ENCODE data around the gene SEPTIN14.
"Not testable (repeated sequence)": the region's sequence is repeated elsewhere in the genome, so short reads cannot be mapped to it uniquely, and the experiment has no call there.

SEPTIN14 gene

DNA sequence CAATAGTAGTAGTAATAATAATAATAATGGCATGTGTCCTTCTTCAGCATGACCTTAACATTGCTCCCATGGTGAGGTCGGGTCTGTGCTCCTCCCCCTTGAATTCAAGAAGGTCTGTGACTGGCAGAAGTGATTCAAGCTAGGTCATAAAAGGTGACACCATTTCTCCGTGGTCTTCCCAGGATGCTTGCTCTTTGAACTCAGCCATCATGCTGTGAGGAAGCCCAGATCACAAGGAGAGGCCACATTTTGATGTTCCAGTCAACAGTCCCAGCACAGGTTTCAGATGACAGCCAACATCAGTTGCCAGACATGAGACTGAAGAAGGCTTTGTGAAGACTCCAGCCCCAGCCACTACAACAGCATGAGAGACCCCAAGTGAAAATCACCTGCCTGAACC is 83.9 kb downstream of the SEPTIN14 start:
- no peak for DNase-seq

DNA sequence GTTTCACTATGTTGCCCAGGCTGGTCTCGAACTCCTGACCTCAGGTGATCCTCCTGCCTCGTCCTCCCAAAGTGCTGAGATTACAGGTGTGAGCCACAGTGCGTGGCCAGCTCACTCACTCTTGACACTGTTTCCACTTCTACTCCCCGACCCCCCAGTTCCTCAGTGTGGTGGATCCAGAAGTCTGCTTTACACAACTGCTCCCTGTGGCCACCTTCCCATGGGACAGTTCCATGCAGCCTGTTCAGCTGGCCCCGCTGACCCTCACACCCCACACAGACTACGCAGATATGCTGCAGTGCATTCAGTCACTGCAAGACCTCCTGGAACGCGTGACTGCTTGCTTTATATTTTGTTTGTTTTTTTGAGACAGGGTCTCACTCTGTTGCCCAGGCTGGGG is 86.4 kb downstream of the SEPTIN14 start:
- DNase-seq, result no peak

DNA sequence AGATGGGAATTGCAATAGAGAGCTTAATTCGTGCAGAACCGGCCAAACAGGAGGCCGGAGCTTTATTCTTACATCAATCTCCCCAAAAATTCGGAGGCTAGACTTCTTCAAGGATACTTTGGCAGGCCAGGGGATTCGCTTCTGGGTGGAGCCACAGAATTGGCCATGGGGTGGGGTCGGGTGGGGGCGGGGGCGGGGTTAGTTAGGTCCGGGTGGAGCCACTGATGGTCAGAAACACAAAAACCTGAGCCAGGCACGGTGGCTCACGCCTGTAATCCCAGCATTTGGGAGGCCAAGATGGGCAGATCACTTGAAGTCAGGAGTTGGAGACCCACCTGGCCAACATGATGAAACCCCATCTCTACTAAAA is 87.5 kb downstream of the SEPTIN14 start:
- DNase-seq, result no peak

DNA sequence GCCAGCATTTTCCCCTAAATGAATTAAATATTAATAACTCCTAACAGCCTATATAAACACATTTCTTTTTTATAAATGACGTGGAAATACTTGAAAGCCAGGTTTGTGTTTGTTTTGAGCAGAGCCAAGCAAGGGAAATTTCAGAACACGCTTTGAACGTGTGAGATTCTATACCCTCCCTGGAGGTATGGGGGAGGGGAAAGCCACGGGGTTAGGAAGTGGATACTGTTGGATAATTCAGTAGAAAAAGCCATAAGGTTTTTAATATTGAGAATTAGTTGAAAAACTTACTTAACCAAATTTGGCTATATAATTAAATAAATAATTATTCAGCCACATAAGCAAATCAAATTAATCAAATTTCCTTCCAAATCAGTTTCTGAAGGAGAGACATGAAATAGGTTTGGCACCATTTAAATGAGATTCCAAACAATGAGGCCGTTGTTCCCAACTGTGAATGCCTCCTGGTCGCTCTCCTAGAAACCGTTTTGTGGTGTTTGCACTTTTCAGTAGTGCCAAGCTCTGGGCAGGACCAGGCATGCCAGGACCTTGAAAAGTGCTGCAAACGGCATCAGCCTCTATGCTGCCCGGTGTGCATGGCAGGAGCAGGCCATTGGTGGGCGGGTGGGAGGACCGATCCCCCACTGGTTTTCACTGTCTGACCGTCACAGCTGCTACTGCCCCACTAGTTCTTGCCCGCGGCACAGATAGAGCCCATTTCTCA is 88.1 kb downstream of the SEPTIN14 start:
- no peak for DNase-seq

DNA sequence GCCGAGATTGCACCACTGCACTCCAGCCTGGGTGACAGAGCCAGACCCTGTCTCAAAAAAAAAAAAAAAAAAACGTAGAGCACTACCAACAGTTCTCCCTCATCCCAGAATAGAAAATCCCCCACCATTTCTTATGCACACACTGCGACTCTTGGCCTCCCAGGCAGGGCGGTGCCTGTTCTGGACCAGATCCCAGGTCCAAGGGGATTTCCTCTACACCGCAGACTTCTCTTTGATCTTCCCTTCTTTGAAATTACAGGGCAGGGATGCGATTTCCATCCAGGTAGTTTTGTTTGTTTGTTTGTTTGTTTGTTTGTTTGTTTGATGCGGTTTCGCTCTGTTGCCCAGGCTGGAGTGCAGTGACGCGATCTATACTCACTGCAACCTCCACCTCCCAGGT is 91.8 kb downstream of the SEPTIN14 start:
- DNase-seq, result no peak

DNA sequence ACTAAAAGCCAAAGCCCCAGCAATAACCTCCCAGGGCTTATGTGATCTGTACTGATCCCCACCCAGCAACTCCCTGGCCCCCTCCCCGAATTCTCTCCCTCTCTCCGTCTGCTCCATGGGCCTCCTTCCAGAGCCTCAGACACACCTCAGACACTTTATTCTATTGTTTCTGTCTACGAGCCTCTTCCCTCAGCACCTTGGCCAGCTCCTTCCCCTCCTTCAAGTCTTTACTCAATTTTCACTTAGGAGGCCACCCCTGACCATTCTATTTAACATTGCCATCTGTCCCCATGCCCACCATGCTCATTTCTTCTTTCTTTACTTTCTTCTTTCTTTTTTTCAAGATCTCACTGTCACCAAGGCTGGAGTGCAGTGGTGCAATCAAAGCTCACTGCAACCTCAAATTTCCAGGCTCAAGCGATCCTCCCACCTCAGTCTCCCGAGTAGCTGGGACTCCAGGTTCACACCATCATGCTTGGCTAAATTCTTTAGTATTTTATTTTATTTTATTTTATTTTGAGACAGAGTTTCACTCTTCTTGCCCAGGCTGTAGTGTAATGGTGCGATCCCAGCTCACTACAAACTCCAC is 109.2 kb downstream of the SEPTIN14 start:
- not testable (repeated sequence) for DNase-seq

DNA sequence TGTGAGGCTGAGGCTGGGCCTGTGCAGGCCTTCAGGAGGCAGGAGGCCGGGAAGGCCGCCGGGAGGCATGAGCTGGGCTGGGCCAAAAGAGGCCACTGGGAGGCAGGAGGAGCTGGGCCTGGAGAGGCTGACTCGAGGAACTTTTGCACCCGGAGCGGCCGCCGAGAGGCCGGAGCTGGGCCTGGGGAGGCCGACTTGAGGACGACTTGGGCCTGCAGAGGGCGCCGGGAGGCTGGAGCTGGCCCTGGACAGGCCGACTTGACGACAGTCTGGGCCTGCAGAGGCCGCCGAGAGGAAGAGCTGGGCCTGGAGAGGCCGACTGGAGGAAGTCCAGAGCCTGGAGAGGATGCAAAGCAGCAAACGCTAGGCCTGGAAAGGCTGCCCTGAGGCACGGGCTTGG is 117.8 kb downstream of the SEPTIN14 start:
- not testable (repeated sequence) for DNase-seq
